HG03575 (cell line): Measurements from ENCODE around the gene NEMF.
"Not testable (repeated sequence)": the region's sequence is repeated elsewhere in the genome, so short reads cannot be mapped to it uniquely, and the experiment has no call there.

ENCODE experiments used
- ATAC-seq: cut with Tn5 transposase; IDR thresholded peaks from one replicate; pipeline ENCODE4 v1.9.1; 2021; ENCODE audit not compliant: unreplicated experiment, insufficient number of reproducible peaks, low FRiP score; ENCODE audit errors: extremely low read depth

Gene NEMF

GRCh38 chr14:49851813-49852212, 775 bp downstream of the NEMF start:
- no peak for ATAC-seq

GRCh38 chr14:49849213-49849847, 3.3 kb downstream of the NEMF start:
- no peak for ATAC-seq

- no peak for ATAC-seq
Measured at GRCh38 chr14:49828640-49829039, 23.9 kb downstream of the NEMF start.

- no peak for ATAC-seq
Measured at GRCh38 chr14:49820176-49820575, 32.4 kb downstream of the NEMF start.

GRCh38 chr14:49816844-49817243, 35.7 kb downstream of the NEMF start:
- ATAC-seq: no peak

- ATAC-seq: not testable (repeated sequence)
Measured at GRCh38 chr14:49816118-49816517, 36.5 kb downstream of the NEMF start.

- no peak for ATAC-seq
Measured at GRCh38 chr14:49808780-49809179, 43.8 kb downstream of the NEMF start.

GRCh38 chr14:49796025-49796424, 56.6 kb downstream of the NEMF start:
- no peak for ATAC-seq

GRCh38 chr14:49792618-49793017, 60.0 kb downstream of the NEMF start:
- ATAC-seq: no peak

GRCh38 chr14:49786315-49786714, 66.3 kb downstream of the NEMF start:
- no peak for ATAC-seq

- ATAC-seq: no peak
Measured at GRCh38 chr14:49783394-49784014, 69.1 kb downstream of the NEMF start.

- not testable (repeated sequence) for ATAC-seq
Measured at GRCh38 chr14:49781040-49781439, 71.5 kb downstream of the NEMF start.

- no peak for ATAC-seq
Measured at GRCh38 chr14:49778421-49778820, 74.2 kb downstream of the NEMF start.

GRCh38 chr14:49774106-49774505, 78.5 kb downstream of the NEMF start:
- ATAC-seq: no peak

- ATAC-seq: not testable (repeated sequence)
Measured at GRCh38 chr14:49771691-49772090, 80.9 kb downstream of the NEMF start.

GRCh38 chr14:49770212-49770817, 82.3 kb downstream of the NEMF start:
- ATAC-seq: no peak

GRCh38 chr14:49769581-49770211, 82.9 kb downstream of the NEMF start:
- ATAC-seq: no peak

- ATAC-seq: no peak
Measured at GRCh38 chr14:49769171-49769570, 83.4 kb downstream of the NEMF start.

GRCh38 chr14:49768301-49769121, 84.1 kb downstream of the NEMF start:
- ATAC-seq: peak; percentile 5
